ENCODE data around the gene OSBPL3.

GRCh38 chr7:24786941-24787340, 193.0 kb downstream of the OSBPL3 start:
- TF ChIP-seq CTCF (IDR thresholded peaks at IDR 0.05; ENCODE audit: low read length): no peak
- TF ChIP-seq EZH2 (optimal IDR thresholded peaks at IDR 0.05; ENCODE audit: low read depth, low read length): no peak
- TF ChIP-seq EZH2phosphoT487 (IDR thresholded peaks at IDR 0.05; ENCODE audit: low read length): no peak

Data from MM.1S (cell line).